Thymus (tissue), 11 donors: ENCODE results near the gene OR51F2. TPM values are rescaled to one million over a fixed set of nuclear protein-coding genes. Genes with fewer than 3 reads are reported as not detected.
"Not testable (repeated sequence)": the region's sequence is repeated elsewhere in the genome, so short reads cannot be mapped to it uniquely, and the experiment has no call there.

Experiments
- DNase-seq, 9 donors: peaks; one replicate each; pipeline ENCODE4 v3.0.0-alpha.2; 2013; ENCODE audit warnings: low spot score in 9 of 9, low read depth in 6 of 9, missing footprints in 1 of 9
- H3K27ac ChIP-seq, 2 donors: one replicate each; pipeline ENCODE4 v1.5.1; 2013; ENCODE audit warnings: control low read depth in 1 of 2, low read depth in 1 of 2, low read length in 1 of 2, mild to moderate bottlenecking in 1 of 2, moderate library complexity in 1 of 2
- H3K27me3 ChIP-seq, 2 donors: one replicate each; pipeline ENCODE4 v1.5.1; 2013; ENCODE audit warnings: low read length in 1 of 2; ENCODE audit not compliant: control insufficient read depth in 2 of 2, insufficient read depth in 1 of 2
- H3K36me3 ChIP-seq, 2 donors: one replicate each; pipeline ENCODE4 v1.5.1; 2013; ENCODE audit warnings: low read length in 1 of 2, mild to moderate bottlenecking in 1 of 2, moderate library complexity in 1 of 2; ENCODE audit not compliant: control insufficient read depth in 2 of 2, insufficient read depth in 2 of 2
- H3K4me1 ChIP-seq, 2 donors: one replicate each; pipeline ENCODE4 v1.5.1; 2013; ENCODE audit warnings: low read length in 2 of 2; ENCODE audit not compliant: control insufficient read depth in 2 of 2, insufficient read depth in 2 of 2
- H3K4me3 ChIP-seq, 2 donors: one replicate each; pipeline ENCODE4 v1.5.1; 2013; ENCODE audit warnings: low read length in 2 of 2, control low read depth in 1 of 2, mild to moderate bottlenecking in 1 of 2
- H3K9me3 ChIP-seq, 2 donors: one replicate each; pipeline ENCODE4 v1.5.1; 2013; ENCODE audit warnings: low read length in 1 of 2, mild to moderate bottlenecking in 1 of 2; ENCODE audit not compliant: control insufficient read depth in 2 of 2, insufficient read depth in 1 of 2
- WGBS: extraction: QIAGEN DNeasy Blood & Tissue Kit; methylation state at CpG from one replicate; pipeline ENCODE4 v1.1.7; 2013; 5-methylcytosine and 5-hydroxymethylcytosine counted together
- polyA plus RNA-seq: library from polyadenylated mRNA; stranded (reverse); fragments of 200-250 nt; gene quantifications from one replicate; pipeline ENCODE4 v1.2.3, GENCODE V29; 2013
- total RNA-seq: library from RNA; stranded (reverse); fragments of 120-200 nt; gene quantifications from one replicate; pipeline ENCODE4 v1.2.4, GENCODE V29; 2013
- donor health status: healthy.

The OR51F2 gene
- total and polyA plus RNA-seq, 2 donors: not detected

GRCh38 chr11:4826425-4826824, 5.3 kb downstream of the OR51F2 start:
- no peaks in the 10 kb centered on the region for H3K36me3 ChIP-seq
- DNase-seq: no peak
- H3K4me3 ChIP-seq: no peak overlapping the region
- H3K9me3 ChIP-seq: no peaks in the 10 kb centered on the region
- H3K27me3 ChIP-seq: no peaks in the 10 kb centered on the region
- no peaks in the 10 kb centered on the region for H3K4me1 ChIP-seq
- no peak overlapping the region for H3K27ac ChIP-seq

- 71% methylated on average over 1 of the region's 1 CpG for whole genome bisulfite sequencing
- no peak overlapping the region for H3K27ac ChIP-seq
- H3K36me3 ChIP-seq: no peaks in the 10 kb centered on the region
- H3K27me3 ChIP-seq: no peaks in the 10 kb centered on the region
- peak in 1 of 9 donors; percentile 18 for DNase-seq
- no peaks in the 10 kb centered on the region for H3K4me1 ChIP-seq
- H3K4me3 ChIP-seq: no peak overlapping the region
- no peaks in the 10 kb centered on the region for H3K9me3 ChIP-seq
These were observed 9.2 kb downstream of the OR51F2 start for GRCh38 chr11:4830346-4830745.

- Histone ChIP-seq H3K27ac (no peak overlapping the region), H3K4me1 (no peaks in the 10 kb centered on the region), H3K4me3 (no peak overlapping the region), H3K36me3 (no peaks in the 10 kb centered on the region), H3K9me3 (no peaks in the 10 kb centered on the region), H3K27me3 (no peaks in the 10 kb centered on the region)
- no peak for DNase-seq
- WGBS: 37% methylated on average over 2 of the region's 2 CpGs
These were observed 9.8 kb downstream of the OR51F2 start for GRCh38 chr11:4830909-4831308.

- Histone ChIP-seq H3K9me3 (no peaks in the 10 kb centered on the region), H3K36me3 (no peaks in the 10 kb centered on the region), H3K27me3 (no peaks in the 10 kb centered on the region), H3K4me1 (no peaks in the 10 kb centered on the region), H3K4me3 (no peak overlapping the region), H3K27ac (no peak overlapping the region)
- WGBS: 89% methylated on average over 2 of the region's 2 CpGs
- DNase-seq: no peak
These were observed 18.9 kb downstream of the OR51F2 start for GRCh38 chr11:4839851-4840549.

- Histone ChIP-seq H3K27ac (no peak within 1 kb of the TSS), H3K4me3 (no peak within 1 kb of the TSS), H3K9me3 (no peaks in the 10 kb centered on the region), H3K4me1 (no peaks in the 10 kb centered on the region), H3K27me3 (no peaks in the 10 kb centered on the region), H3K36me3 (no peaks in the 10 kb centered on the region)
- 90% methylated on average over 9 of the region's 9 CpGs for WGBS
- no peak for DNase-seq
These were observed 27.9 kb downstream of the OR51F2 start, which contains the start of gene OR51S1 for GRCh38 chr11:4848908-4849532. TSS of gene OR51S1 (minus strand) at chr11:4849208. CDS start at chr11:4849208, 0 bp downstream.

GRCh38 chr11:4851033-4851432, 29.9 kb downstream of the OR51F2 start:
- no peaks in the 10 kb centered on the region for H3K36me3 ChIP-seq
- H3K4me3 ChIP-seq: no peak overlapping the region
- WGBS: 37% methylated on average over 4 of the region's 4 CpGs
- no peaks in the 10 kb centered on the region for H3K4me1 ChIP-seq
- no peak overlapping the region for H3K27ac ChIP-seq
- DNase-seq: no peak
- H3K9me3 ChIP-seq: no peaks in the 10 kb centered on the region
- no peaks in the 10 kb centered on the region for H3K27me3 ChIP-seq

GRCh38 chr11:4854286-4854685, 33.2 kb downstream of the OR51F2 start:
- not testable (repeated sequence) for H3K27ac ChIP-seq, H3K27me3 ChIP-seq, H3K9me3 ChIP-seq, H3K36me3 ChIP-seq, DNase-seq, H3K4me3 ChIP-seq, H3K4me1 ChIP-seq
- WGBS: 96% methylated on average over 7 of the region's 7 CpGs

- DNase-seq: no peak
- Histone ChIP-seq H3K36me3 (no peaks in the 10 kb centered on the region), H3K4me3 (no peak overlapping the region), H3K4me1 (no peaks in the 10 kb centered on the region), H3K9me3 (no peaks in the 10 kb centered on the region), H3K27me3 (no peaks in the 10 kb centered on the region), H3K27ac (no peak overlapping the region)
These were observed 41.5 kb downstream of the OR51F2 start for GRCh38 chr11:4862447-4863236.

GRCh38 chr11:4863876-4864275, 42.8 kb downstream of the OR51F2 start:
- WGBS: 94% methylated on average over 4 of the region's 4 CpGs
- H3K27me3 ChIP-seq: no peaks in the 10 kb centered on the region

More at GRCh38 chr11:4863876-4864275, 42.8 kb downstream of the OR51F2 start:
- H3K4me1 ChIP-seq: no peaks in the 10 kb centered on the region
- no peaks in the 10 kb centered on the region for H3K36me3 ChIP-seq
- no peak for DNase-seq
- H3K9me3 ChIP-seq: no peaks in the 10 kb centered on the region
- no peak overlapping the region for H3K4me3 ChIP-seq
- H3K27ac ChIP-seq: no peak overlapping the region
